GM21367 (cell line): Measurements from ENCODE around the gene HOXC6.

Source experiments
- ATAC-seq: cut with Tn5 transposase; IDR thresholded peaks from one replicate; pipeline ENCODE4 v1.9.1; 2021; ENCODE audit not compliant: unreplicated experiment

HOXC6 gene

DNA sequence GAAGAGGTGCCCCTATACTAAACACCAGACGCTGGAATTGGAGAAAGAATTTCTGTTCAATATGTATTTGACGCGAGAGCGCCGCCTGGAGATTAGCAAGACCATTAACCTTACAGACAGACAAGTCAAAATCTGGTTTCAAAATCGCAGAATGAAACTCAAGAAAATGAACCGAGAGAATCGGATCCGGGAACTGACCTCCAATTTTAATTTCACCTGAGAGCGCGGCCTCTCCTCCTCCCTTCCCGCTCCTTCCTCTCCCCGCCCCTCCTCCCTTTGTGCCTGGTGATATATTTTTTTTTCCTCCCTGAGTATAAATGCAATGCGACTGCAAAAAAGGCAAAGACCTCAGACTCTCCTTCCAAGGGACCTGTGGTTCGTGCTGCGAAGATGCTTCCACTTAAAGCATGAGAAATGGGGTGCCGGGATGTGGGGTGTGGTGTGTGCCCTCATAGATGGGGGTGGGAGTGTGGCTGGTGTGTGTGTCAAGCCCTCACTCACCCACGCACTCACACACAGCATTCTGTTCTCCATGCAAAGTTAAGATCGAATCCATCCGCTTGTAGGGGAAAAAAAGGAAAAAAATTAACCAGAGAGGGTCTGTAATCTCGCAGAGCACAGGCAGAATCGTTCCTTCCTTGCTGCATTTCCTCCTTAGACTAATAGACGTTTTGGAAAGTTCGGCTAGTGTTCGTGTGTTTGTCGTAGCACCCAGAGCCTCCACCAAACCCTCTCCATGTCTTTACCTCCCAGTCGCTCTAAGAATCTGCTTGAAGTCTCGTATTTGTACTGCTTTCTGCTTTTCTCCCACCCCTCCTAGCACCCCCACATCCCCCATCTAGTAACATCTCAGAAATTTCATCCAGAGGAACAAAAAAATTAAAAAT, 38.8 kb upstream of the HOXC6 start:
- no peak for ATAC-seq

DNA sequence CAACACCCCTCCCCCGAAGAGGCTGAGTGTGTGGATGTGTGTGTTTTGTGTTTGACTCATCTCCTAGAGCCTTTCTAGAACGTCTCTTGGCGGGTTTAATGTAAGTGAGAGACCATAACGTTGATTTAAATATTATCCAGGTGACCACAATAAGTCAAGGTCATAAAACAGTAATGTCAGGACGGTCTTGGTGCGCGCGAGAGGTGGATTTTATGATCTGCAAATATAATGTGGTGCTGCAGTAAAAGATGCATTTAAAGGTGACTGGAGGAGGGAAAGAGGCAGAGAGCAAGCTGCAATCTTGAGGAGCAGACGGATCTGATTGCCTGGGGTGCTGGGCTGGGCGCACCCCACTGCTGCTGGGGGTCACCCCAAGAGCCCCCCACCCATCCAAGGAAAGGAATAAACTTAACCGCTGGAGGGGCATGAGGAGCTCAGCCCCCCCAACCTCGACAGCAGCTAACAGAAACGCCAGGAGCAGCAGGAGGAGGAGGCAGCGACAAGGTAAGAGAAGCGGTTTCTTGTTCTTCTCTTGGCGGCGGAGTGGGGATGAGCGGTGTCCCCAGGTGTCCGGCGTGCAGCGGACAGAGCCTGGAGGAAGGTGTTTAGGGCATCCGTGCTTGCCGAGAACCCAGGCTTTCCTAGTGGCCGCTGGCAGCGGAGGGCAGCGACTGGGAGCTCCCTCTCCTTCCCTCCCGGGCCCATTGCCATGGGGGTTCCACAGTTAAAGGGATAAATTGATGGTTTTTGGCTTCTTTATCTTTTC, 37.7 kb upstream of the HOXC6 start:
- no peak for ATAC-seq

DNA sequence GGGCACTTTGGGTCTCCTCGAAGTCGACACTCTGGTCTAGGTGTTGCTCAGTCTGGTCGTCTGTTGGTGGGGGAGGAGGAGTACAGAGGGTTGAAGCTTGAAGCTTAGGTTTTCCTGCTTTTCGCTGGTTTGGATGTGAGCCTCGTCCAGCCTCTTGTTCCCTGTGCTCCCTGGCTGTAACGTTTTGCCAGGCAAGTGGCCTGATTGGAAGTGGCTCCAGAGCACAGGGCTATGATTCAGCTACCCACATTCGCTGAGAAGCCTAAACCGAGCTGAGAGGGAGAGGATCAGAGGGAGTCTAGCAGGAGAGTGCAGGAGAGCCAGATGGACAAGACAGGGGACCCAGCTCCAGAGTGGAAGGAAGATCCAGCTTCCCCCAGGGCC, 37.2 kb upstream of the HOXC6 start:
- no peak for ATAC-seq

DNA sequence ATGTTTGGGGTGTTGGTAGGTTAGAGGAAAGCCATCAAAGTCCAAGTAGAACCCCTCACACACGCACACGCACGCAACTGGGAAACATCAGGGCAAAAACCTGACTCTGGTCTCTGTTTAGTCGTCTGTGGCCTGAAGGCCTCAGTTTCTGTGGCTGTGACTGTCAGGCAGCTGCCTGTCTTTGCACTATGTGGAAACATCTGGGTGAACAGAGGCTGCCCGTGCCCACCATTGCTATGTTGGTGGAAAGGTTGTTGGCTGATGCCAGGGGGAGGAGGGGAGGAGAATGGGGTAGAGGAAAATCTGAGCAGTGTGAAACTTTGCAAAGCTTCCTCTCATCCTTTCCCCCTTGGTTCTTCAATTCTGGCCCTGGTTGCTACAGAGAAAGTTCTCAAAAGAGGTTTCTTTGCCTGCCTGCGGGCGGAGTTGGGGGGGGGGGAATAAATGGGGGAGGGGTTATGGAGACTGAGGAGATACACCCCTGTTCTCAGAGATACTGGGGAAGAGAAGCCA, 35.8 kb upstream of the HOXC6 start:
- ATAC-seq, result no peak

DNA sequence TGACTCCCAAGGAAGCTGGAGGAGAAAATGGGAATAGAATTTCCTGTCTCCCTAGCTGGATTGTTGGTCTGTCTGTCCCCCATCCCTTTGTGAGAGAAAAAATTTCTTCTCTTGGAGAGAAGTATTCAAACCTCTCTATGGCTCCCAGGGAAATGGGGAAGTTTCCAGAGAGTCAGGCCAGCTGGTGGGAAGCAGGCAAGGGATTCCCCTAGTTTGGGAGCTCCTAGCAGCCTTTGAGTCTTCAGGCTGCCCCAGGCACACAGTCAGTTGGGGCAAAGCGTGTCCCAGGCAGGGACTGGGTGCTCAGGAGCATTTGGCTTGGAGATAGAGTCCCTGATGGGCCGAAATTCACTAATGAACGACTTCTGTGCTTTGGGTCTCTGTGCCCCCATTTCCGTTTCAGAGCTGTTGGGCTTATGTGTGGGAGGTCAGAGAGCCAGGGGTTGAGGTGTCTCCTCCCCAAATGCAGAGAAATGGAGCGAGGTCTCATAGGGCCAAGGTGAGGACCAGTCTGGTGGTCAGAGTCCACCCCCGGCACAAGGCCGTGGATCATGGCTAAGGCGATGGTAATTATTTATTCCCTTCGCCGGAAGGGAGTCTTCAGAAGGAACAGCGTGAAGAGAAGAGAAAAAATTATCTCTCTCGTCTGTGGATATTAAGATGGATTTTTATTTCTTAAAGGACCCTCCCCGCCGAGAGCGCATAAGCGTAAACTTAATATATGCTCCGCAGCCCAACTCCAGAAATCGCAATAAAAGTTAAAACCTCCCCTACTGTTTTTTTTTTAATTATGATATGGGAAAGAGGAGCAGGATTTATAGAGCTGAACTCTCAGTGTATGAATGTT, 34.9 kb upstream of the HOXC6 start:
- ATAC-seq, result no peak

DNA sequence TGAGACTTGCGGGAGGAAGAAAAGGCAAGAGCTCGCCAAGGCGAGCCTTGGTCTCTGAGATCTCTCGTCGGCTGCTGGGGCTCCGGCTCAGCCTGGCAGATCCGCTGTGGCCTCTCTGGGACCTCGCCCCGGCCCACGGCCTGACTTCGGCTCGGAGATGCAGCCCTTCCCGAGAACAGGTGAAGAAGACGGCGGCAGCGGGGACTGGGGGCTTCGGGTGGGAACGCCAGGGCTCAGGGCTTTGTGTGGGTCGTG, 34.3 kb upstream of the HOXC6 start:
- ATAC-seq, result no peak

DNA sequence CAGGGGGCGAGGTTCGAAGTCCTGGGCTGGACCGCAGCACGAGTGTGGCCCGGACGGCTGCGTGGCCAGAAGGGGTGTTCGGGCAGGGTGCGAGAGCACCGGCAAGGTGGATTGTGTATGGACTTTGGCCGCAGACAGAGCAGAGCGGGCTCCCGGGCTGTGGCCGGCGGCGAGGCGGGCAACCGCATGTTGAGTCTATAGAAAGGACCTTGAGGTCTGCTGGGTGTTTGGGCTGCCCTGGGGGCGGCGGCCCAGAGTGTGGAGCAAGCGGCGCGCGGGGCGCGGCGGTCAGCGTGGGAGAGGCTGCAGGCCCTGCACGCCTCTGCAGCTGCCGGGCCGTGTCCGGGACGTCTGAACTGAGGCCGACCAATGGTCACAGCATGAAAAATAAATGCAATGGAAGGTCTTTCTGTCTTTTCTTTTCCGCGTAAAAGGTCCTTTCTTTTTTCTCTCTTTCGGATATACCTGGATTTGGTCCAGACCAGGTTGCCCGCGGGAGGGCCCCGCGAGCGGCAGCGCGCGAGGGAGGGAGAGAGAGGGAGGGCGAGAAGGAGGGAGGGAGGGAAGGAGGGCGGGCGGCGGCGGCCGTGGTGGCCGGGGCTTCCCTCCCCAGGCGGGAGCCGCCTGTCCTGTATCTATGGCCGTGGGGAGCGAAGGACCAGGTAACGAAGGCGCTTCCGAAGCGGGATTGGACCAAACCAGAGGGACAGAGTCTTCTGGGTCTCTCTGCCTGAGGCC, 33.8 kb upstream of the HOXC6 start:
- ATAC-seq, result no peak

DNA sequence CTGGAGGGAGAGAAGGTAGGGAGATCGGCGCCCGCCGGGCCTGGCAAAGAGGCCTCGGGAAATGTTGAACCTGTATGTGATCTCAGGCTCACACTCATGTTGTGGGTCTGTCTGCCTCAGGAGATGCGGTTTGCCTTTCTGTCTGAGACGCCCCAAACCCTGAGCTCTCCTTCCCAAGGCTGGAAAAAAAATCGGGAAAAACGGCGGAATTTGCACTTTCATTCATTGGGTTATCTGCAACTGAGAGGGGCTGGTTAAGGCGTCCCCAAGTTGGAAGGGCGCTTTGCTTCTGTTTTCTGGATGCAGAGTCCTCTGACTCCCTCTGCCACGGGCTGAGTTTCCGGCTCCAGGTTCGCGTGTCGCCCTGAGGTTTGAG, 33.2 kb upstream of the HOXC6 start:
- no peak for ATAC-seq

- ATAC-seq, result no peak
Observed at GRCh38 chr12:53995378-53996239, 32.6 kb upstream of the HOXC6 start.

DNA sequence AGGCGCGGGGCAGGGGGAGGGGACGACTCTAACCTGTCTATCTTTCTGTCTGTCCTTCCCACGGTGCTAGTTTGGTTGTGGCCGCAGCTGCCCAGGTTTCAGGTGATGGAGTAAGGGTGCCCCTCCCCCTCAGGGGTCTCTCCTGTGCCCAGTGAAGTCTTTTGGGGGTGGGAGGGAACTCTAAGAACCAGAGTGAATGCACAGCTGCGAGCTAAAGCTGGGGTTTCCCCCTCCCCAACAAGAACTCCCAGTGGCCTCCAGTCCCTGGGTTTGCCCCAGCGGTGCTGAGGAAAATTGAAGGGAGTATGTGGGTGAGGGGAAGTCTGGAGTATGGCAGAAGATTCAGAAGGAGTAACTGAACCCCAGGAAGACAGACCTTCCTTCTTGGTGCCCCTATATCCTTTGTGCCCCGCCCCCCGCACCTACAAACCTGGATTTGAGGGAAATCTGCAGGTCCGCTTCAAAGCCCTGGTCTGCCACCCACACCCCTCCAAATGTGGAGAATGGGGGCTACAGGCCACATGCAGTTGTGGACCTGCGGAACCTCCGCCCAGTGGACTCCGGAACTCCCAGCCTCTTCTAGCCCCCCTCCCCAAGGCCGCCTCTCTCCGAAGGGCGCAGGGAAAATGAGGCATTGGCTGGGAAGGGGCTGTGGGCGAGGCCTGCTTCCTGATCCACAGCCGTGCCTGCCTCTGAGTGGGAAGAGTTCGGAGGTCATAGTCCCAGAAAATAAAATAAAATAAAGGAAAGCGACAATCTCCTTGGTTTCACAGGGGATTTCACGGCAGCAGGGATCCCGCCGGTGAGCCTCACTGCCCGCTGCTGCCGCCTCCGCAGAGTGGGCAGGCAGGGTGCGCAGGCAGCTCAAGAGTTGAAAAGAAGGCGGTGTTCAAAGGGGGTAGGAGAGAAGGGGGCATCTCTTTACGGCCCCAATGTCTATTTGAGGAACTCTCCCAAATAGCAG, 31.7 kb upstream of the HOXC6 start:
- no peak for ATAC-seq

- no peak for ATAC-seq
Observed at GRCh38 chr12:53997204-53998109, 30.8 kb upstream of the HOXC6 start.

GRCh38 chr12:53998110-53998899, 29.9 kb upstream of the HOXC6 start:
- no peak for ATAC-seq

GRCh38 chr12:53998900-53999236, 29.4 kb upstream of the HOXC6 start:
- no peak for ATAC-seq

DNA sequence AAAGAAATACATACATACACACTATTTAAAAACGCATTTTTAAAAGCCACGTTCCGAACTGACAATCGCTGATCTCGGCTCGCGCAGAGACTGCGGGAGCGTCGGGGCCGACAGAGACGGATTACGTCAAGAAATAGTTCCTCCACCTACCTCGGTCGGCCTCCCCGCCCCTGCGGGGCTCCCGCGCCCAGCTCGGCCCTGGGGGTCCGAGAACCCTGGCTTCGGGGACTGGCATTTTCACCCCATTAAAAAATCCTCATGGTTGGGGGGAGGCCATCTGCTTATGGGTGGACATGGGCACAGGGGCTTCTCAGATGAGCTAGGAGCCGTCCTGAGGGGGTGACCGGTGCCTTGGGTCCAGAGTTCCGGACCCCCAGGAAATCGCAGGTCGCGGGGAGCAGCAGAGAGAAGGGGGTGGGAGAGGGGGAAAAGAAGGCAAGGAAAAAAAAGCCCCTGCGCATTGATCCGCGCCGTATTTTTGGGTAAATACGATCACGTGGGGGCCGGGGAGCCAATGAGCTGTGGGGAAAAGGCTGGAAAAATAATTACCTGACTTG, 28.6 kb upstream of the HOXC6 start:
- ATAC-seq, result no peak

DNA sequence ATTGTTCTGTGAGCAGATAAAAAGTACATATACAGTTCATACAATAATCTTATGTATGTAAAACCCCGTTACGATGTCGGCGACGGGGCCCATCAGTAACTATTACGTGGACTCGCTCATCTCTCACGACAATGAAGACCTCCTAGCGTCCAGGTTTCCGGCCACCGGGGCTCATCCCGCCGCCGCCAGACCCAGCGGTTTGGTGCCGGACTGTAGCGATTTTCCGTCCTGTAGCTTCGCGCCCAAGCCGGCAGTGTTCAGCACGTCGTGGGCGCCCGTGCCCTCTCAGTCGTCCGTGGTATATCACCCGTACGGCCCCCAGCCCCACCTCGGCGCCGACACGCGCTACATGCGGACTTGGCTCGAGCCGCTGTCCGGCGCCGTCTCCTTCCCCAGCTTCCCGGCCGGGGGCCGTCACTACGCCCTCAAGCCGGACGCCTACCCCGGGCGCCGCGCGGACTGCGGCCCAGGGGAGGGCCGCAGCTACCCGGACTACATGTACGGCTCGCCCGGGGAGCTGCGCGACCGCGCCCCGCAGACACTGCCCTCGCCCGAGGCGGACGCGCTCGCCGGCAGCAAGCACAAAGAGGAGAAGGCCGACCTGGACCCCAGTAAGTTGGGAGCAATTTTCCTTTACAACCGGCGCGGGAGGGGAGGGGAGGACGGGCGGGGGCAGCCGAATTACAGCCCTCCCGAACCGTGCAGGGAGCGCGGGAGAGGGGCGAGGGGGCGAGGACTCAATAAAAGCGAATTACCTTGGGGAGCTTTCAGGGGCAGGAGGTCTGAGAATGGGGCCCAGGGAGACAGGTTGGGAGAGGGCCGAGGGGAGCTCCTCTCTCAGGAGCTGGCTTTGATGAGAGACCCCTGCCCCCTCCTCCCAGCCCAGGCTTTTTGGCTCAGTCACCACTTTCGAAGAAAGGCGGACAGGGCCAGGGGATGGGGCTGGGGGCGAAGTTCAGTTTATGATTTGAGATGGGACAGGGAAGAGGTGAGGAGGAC, 27.8 kb upstream of the HOXC6 start, which contains the start of gene HOXC9:
Gene HOXC9 (plus strand): TSS at position 46 of the 999 bp plus-strand sequence. CDS start 28 bp downstream, at position 74.
- no peak for ATAC-seq
